ENCODE data around the gene KMT2C. TPM values are rescaled to one million over a fixed set of nuclear protein-coding genes. Genes with fewer than 3 reads are reported as not detected.

Gene KMT2C
- total RNA-seq, 3 donors from 2014 or later = 73.6 to 112 (median 85.5) TPM

DNA sequence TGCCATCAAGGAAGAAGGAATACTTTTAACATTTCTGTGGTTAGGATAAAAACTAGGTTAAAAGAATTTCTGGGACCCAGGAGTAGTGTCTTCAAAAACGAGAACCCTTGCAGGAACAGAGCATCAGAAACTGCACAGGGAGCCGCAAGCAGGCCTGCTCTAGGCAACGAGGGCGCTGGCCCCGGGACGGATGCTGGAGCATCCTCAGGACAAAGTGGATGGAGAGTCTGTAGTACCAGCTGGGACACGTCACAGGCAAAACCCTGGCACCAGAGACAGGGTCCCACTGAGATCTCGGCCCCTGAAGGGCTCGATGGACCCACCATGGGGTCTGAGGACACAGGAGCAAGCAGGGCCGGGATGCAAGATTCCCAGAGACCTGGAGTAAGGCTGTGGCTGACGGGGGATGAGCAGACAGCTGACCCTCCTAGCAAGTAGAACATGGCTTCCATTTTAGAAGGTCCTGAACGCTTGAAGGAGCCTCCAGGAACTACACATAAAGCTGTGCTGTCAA lies 303.8 kb downstream of the KMT2C start:
- Histone ChIP-seq H3K36me3 (no peaks in the 10 kb centered on the region), H3K4me3 (no peak overlapping the region), H3K27ac (no peak overlapping the region), H3K4me1 (no peaks in the 10 kb centered on the region), H3K9me3 (no peaks in the 10 kb centered on the region), H3K27me3 (no peaks in the 10 kb centered on the region)
- no peak for TF ChIP-seq POLR2AphosphoS5 (IDR thresholded peaks at IDR 0.05)
- TF ChIP-seq, protein P1, sequence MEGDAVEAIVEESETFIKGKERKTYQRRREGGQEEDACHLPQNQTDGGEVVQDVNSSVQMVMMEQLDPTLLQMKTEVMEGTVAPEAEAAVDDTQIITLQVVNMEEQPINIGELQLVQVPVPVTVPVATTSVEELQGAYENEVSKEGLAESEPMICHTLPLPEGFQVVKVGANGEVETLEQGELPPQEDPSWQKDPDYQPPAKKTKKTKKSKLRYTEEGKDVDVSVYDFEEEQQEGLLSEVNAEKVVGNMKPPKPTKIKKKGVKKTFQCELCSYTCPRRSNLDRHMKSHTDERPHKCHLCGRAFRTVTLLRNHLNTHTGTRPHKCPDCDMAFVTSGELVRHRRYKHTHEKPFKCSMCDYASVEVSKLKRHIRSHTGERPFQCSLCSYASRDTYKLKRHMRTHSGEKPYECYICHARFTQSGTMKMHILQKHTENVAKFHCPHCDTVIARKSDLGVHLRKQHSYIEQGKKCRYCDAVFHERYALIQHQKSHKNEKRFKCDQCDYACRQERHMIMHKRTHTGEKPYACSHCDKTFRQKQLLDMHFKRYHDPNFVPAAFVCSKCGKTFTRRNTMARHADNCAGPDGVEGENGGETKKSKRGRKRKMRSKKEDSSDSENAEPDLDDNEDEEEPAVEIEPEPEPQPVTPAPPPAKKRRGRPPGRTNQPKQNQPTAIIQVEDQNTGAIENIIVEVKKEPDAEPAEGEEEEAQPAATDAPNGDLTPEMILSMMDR (IDR thresholded peaks at IDR 0.05) = no peak
- no peak for TF ChIP-seq POLR2A (IDR thresholded peaks at IDR 0.05)
- intact Hi-C loops (cut with DNase I; ENCODE audit: low total_unique reads) = no loop called here
- no peak for DNase-seq (ENCODE audit: low spot score in 2 of 2)

DNA sequence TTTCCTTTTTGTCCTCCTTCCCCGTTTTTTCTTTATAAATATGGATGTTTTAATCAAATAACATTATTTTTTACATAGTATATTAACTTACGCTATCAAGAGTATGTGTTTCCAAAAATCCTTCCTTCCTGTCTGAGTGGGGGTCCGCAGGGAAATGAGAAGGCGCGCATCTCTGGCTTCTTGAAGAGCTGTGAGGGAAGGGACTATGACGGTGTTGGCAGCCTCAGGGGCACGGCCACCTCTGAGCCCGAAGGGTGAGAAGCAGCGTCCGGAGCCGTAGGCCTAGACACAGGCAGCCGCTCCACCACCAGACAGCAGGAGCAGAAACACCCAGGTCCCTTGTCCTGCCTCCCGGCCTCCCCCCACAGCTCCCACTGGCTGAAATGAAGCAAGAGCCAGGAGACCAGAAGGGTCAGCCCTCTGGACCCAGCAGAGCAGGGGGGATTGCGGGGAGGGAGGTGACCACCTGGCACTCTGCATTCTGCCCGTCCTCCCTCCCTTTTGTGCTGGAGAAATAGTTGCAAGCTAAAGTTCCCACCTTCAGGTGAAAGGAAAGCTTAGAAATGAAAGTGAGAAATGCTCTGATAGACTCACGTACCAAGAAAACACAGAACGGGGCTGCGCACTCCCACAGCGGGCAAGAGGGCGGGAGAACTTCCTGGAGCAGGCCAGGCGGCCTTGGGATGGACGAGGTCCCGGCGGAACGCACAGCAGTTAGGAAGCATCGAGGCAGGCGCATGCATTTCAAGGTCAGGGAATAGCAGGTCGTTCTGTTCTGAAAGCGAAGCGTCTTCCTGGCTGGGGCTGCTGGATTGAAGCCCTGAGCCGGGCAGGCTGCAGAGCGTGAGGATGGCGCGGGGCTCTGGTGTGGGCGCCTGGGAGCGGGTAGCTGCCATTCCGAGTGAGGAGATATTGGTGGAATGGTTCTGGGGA lies 304.9 kb downstream of the KMT2C start:
- no peaks in the 10 kb centered on the region for H3K27me3 ChIP-seq
- no peak overlapping the region for H3K4me3 ChIP-seq
- no peaks in the 10 kb centered on the region for H3K9me3 ChIP-seq
- H3K36me3 ChIP-seq = no peaks in the 10 kb centered on the region
- no peak overlapping the region for H3K27ac ChIP-seq
- H3K4me1 ChIP-seq = no peaks in the 10 kb centered on the region
- no peak for DNase-seq (ENCODE audit: low spot score in 2 of 2)
- intact Hi-C loops (cut with DNase I; ENCODE audit: low total_unique reads) = no loop called here
- TF ChIP-seq POLR2AphosphoS5 (IDR thresholded peaks at IDR 0.05) (no peak), POLR2A (IDR thresholded peaks at IDR 0.05) (no peak)
- TF ChIP-seq, protein P1 (IDR thresholded peaks at IDR 0.05) = no peak

DNA sequence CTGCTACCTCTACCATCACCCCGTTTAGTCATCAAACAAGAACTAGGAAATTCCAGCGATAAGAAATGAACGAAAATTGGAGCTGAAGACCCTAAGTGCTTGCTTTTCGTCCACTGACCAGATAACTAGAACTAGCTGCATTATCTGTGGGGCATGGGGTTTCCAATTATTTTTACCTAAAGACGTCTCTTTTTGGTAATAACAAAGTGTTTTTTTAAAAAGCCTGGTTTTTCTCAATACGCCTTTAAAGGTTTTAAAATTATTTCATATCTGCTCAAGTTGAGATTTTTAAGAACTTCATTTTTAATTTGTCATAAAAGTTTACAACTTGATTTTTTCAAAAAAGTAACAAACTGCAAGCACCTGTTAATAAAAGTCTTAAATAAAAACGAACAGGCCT lies 306.1 kb downstream of the KMT2C start:
- intact Hi-C loops (cut with DNase I; ENCODE audit: low total_unique reads) = no loop called here

DNA sequence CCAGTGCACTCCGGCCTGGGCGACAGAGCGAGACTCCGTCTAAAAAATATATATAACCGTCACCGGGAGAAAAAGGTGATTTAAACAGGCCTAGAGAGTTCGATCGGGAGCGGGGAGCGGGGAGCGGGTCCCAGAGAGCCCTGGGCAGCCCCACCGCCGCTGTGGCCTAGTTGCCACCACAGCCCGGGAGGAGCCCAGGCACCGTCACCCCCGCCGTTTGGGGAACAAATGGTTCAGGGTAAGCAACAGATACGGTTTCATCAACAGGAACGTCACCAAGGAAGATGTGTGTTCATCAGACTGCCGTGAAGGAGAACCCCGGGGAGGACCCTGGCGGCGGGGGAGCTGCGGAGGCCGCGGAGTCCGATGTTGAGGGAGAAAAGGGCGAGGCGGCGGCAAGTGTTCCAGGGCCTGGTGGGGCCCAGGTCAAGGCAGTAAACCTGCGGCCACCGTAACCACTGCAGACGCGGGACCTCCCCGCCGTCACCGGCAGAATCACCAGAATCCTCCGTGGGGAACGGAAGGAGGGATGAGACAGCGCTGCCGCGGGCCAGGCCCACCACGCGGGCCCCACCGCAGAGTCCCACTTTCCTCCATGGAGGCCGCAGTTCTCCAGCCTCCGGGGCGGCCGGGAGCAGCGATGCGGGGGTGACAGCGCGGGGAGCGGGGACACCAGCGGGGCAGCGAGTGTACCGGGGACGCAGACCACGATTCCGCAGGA lies 306.9 kb downstream of the KMT2C start:
- intact Hi-C loops (cut with DNase I; ENCODE audit: low total_unique reads) = no loop called here
- TF ChIP-seq POLR2A (IDR thresholded peaks at IDR 0.05) (no peak), POLR2AphosphoS5 (IDR thresholded peaks at IDR 0.05) (no peak)
- TF ChIP-seq, protein P1 (IDR thresholded peaks at IDR 0.05) = no peak
- no peak overlapping the region for H3K27ac ChIP-seq
- no peak overlapping the region for H3K4me3 ChIP-seq
- no peaks in the 10 kb centered on the region for H3K27me3 ChIP-seq
- H3K36me3 ChIP-seq = peaks cover 9% of the 10 kb centered on the region
- DNase-seq (ENCODE audit: low spot score in 2 of 2) = no peak
- no peaks in the 10 kb centered on the region for H3K4me1 ChIP-seq
- H3K9me3 ChIP-seq = peaks cover 0 to 10% of the 10 kb centered on the region in 2 donors

More for the DNA sequence above, 306.1 kb downstream of the KMT2C start:
- H3K36me3 ChIP-seq = peaks cover 5% of the 10 kb centered on the region
- peaks cover 0 to 2% of the 10 kb centered on the region in 2 donors for H3K9me3 ChIP-seq
- no peak overlapping the region for H3K4me3 ChIP-seq
- no peak for DNase-seq (ENCODE audit: low spot score in 2 of 2)
- H3K27ac ChIP-seq = no peak overlapping the region
- H3K27me3 ChIP-seq = no peaks in the 10 kb centered on the region
- no peak for TF ChIP-seq POLR2A (IDR thresholded peaks at IDR 0.05)
- no peak for TF ChIP-seq POLR2AphosphoS5 (IDR thresholded peaks at IDR 0.05)
- TF ChIP-seq, protein P1 (IDR thresholded peaks at IDR 0.05) = no peak
- no peaks in the 10 kb centered on the region for H3K4me1 ChIP-seq
